Endothelial cell (in vitro differentiated cells): ENCODE measurements around the gene EIF2S2. TPM values are rescaled to one million over a fixed set of nuclear protein-coding genes. Genes with fewer than 3 reads are reported as not detected.
"Not testable (repeated sequence)": the region's sequence is repeated elsewhere in the genome, so short reads cannot be mapped to it uniquely, and the experiment has no call there.

Experiments used
- DNase-seq: peaks from one replicate; pipeline ENCODE4 v3.0.0; 2021; ENCODE audit warnings: low spot score
- H3K27ac Mint-ChIP-seq: one replicate; pipeline ENCODE4 v1.8.0; 2021; ENCODE audit warnings: mixed read lengths, inconsistent platforms; ENCODE audit not compliant: unreplicated experiment
- H3K27me3 Mint-ChIP-seq: one replicate; pipeline ENCODE4 v1.8.0; 2021; ENCODE audit warnings: mild to moderate bottlenecking, moderate library complexity, mixed read lengths, inconsistent platforms; ENCODE audit not compliant: unreplicated experiment
- H3K36me3 Mint-ChIP-seq: one replicate; pipeline ENCODE4 v1.8.0; 2021; ENCODE audit warnings: mild to moderate bottlenecking, low read depth, mixed read lengths, inconsistent platforms; ENCODE audit not compliant: unreplicated experiment
- H3K4me1 Mint-ChIP-seq: one replicate; pipeline ENCODE4 v1.8.0; 2021; ENCODE audit warnings: mild to moderate bottlenecking, mixed read lengths, inconsistent platforms; ENCODE audit not compliant: unreplicated experiment
- H3K4me3 Mint-ChIP-seq: one replicate; pipeline ENCODE4 v1.8.0; 2021; ENCODE audit warnings: mild to moderate bottlenecking, mixed read lengths, inconsistent platforms; ENCODE audit not compliant: unreplicated experiment
- H3K9me3 Mint-ChIP-seq: one replicate; pipeline ENCODE4 v1.8.0; 2021; ENCODE audit warnings: mixed read lengths, inconsistent platforms; ENCODE audit not compliant: unreplicated experiment
- total RNA-seq: library from RNA; stranded (reverse); fragmentation: NEBNext Ultra II Directional; extraction: Animal tissue kit (Norgen Biotek cat#: 25700); gene quantifications from one replicate; pipeline ENCODE4 v1.2.1, GENCODE V29; 2021; ENCODE audit not compliant: unreplicated experiment
- TF ChIP-seq, protein P1 (sequence below): fragments of 200-600 bp; sonication (generic); IDR thresholded peaks from one replicate; pipeline ENCODE4 v1.5.0; 2021; ENCODE audit warnings: antibody characterized with exemption; ENCODE audit not compliant: unreplicated experiment

The EIF2S2 gene
- total RNA-seq, 1 donor from 2014 or later = 107 TPM

DNA sequence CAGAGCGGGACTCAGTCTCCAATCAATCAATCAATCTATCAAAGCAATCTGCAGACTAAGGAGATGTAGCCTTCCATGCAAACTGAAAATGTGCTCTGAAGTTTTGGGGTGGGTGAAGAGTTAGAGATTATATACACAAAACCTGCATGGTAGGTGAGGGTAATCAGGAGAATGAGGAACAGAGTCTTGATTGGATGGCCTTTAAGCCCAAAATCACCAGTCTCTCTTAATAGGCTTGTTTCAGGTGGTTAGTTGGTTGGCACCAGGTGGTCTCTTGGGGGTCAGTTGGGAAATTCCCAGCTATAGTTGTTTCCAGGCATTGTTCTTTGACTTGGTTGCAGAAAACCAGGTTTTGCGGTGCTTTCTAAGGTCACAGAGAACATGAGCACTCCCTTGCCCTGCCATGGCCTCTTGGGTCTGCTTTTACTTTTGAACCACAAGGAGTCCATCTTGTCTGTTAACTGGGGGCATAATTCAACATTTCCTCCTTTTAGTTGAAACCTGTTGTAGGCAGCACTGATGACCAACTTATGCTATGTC lies 33.3 kb upstream of the EIF2S2 start:
- no peak overlapping the region for H3K27ac Mint-ChIP-seq
- H3K27me3 Mint-ChIP-seq = no peaks in the 10 kb centered on the region
- no peaks in the 10 kb centered on the region for H3K9me3 Mint-ChIP-seq
- H3K4me3 Mint-ChIP-seq = no peak overlapping the region
- TF ChIP-seq, protein P1, sequence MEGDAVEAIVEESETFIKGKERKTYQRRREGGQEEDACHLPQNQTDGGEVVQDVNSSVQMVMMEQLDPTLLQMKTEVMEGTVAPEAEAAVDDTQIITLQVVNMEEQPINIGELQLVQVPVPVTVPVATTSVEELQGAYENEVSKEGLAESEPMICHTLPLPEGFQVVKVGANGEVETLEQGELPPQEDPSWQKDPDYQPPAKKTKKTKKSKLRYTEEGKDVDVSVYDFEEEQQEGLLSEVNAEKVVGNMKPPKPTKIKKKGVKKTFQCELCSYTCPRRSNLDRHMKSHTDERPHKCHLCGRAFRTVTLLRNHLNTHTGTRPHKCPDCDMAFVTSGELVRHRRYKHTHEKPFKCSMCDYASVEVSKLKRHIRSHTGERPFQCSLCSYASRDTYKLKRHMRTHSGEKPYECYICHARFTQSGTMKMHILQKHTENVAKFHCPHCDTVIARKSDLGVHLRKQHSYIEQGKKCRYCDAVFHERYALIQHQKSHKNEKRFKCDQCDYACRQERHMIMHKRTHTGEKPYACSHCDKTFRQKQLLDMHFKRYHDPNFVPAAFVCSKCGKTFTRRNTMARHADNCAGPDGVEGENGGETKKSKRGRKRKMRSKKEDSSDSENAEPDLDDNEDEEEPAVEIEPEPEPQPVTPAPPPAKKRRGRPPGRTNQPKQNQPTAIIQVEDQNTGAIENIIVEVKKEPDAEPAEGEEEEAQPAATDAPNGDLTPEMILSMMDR = no peak
- DNase-seq = no peak
- peaks cover 18% of the 10 kb centered on the region for H3K4me1 Mint-ChIP-seq
- no peaks in the 10 kb centered on the region for H3K36me3 Mint-ChIP-seq

DNA sequence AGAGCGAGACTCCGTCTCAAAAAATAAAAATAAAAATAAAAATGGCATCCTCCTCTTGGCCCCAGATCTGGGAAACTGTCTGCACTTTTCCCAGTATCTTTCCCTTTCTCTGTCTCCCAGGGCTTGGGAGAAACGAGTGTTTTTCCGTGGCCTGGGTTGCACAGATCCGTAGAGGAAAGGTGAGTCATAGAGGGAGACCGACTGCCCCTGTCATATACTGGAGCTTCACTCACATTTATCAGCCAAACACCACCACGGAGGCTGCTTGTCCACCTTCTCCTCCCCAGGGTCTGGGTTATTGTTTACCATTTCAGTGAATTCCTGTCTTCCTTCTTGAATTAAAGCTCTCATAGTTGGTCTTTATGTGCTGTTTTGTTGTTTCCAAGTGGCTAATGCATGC lies 31.9 kb upstream of the EIF2S2 start:
- no peak overlapping the region for H3K27ac Mint-ChIP-seq
- peaks cover 22% of the 10 kb centered on the region for H3K4me1 Mint-ChIP-seq
- H3K36me3 Mint-ChIP-seq = no peaks in the 10 kb centered on the region
- TF ChIP-seq, protein P1 = no peak
- H3K9me3 Mint-ChIP-seq = no peaks in the 10 kb centered on the region
- H3K27me3 Mint-ChIP-seq = no peaks in the 10 kb centered on the region
- no peak overlapping the region for H3K4me3 Mint-ChIP-seq
- no peak for DNase-seq

DNA sequence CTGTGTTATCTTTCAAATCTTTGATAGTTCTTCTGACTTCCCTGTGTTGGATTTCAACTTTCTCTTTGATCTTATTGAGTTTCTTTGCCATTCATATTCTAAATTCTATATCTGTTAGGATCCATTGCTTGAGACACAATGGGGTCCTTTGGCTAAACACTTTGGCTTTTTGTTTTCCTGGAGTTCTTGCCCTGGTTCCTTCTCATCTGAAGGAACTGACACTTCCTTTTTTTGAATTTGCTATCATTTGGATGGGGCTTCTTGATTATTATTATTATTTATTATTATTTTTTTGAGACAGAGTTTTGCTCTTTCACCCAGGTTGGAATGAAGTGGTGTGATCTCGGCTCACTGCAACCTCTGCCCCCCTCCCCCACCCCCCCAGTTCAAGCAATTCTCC lies 30.1 kb upstream of the EIF2S2 start:
- Mint-ChIP-seq H3K9me3 (no peaks in the 10 kb centered on the region), H3K4me1 (peaks cover 22% of the 10 kb centered on the region), H3K27me3 (no peaks in the 10 kb centered on the region), H3K4me3 (no peak overlapping the region), H3K36me3 (no peaks in the 10 kb centered on the region), H3K27ac (no peak overlapping the region)
- no peak for DNase-seq
- TF ChIP-seq, protein P1 = no peak

DNA sequence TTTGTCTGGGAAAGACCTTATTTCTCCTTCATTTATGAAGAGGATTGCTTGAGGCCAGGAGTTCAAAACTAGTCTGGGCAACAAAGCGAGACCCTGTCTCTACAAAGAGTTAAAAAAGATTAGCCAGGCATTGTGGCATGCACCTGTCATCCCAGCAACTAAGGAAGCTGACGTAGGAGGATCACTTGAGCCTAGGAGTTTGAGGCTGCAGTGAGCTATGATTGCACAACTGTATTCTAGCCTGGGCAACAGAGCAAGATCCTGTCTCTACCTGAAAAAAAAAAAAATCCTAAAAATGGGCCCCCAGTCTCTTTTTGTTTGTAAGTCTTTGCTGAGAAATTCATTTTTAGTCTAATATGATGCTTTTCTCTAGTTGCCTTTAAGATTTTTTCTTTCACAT lies 29.2 kb upstream of the EIF2S2 start:
- TF ChIP-seq, protein P1 = no peak
- no peak for DNase-seq
- Mint-ChIP-seq H3K4me3 (no peak overlapping the region), H3K4me1 (peaks cover 26% of the 10 kb centered on the region), H3K27ac (no peak overlapping the region), H3K9me3 (no peaks in the 10 kb centered on the region), H3K36me3 (no peaks in the 10 kb centered on the region), H3K27me3 (no peaks in the 10 kb centered on the region)

DNA sequence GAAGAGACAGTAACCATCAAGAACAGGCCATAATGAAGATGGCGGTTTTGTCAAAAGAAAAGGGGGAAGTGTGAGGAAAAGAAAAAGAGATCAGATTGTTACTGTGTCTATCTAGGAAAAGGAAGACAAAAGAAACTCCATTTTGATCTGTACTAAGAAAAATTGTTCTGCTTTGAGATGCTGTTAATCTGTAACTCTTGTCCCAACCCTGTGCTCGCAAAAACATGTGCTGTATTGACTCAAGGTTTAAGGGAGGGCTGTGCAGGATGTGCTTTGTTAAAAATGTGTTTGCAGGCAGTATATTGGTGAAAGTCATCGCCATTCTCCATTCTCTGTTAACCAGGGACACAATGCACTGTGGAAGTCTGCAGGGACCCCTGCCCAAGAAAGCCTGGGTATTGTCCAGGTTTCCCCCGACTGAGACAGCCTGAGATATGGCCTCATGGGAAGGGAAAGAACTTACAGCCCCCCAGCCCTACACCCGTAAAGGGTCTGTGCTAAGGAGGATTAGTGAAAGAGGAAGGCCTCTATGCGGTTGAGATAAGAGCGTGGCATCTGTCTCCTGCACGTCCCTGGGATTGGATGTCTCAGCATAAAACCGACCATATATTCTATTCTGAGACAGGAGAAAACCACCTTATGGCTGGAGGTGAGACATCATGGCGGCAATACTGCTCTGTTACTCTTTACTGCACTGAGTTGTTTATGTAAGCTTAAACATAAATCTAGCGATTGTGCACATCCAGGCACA lies 23.7 kb upstream of the EIF2S2 start:
- not testable (repeated sequence) for H3K36me3 Mint-ChIP-seq, DNase-seq, H3K27ac Mint-ChIP-seq, H3K4me3 Mint-ChIP-seq, H3K9me3 Mint-ChIP-seq, H3K27me3 Mint-ChIP-seq
- H3K4me1 Mint-ChIP-seq = peaks cover 22% of the 10 kb centered on the region

DNA sequence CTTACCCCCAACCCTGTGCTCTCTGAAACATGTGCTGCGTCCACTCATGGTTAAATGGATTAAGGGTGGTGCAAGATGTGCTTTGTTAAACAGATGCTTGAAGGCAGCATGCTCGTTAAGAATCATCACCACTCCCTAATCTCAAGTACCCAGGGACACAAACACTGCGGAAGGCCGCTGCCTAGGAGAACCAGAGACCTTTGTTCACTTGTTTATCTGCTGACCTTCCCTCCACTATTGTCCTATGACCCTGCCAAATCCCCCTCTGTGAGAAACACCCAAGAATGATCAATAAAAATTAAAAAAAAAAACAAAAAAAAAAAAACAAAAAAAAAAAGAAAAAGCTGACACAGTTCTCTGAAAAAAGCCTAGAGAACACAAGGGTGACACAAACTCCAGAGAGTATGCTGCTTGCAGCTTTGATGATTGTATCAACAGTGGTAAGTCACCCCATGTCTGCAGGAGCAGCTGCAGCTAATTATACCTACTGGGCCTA lies 21.4 kb upstream of the EIF2S2 start:
- not testable (repeated sequence) for H3K36me3 Mint-ChIP-seq, H3K27me3 Mint-ChIP-seq, H3K4me3 Mint-ChIP-seq, H3K9me3 Mint-ChIP-seq, DNase-seq, H3K27ac Mint-ChIP-seq
- H3K4me1 Mint-ChIP-seq = peaks cover 21% of the 10 kb centered on the region

DNA sequence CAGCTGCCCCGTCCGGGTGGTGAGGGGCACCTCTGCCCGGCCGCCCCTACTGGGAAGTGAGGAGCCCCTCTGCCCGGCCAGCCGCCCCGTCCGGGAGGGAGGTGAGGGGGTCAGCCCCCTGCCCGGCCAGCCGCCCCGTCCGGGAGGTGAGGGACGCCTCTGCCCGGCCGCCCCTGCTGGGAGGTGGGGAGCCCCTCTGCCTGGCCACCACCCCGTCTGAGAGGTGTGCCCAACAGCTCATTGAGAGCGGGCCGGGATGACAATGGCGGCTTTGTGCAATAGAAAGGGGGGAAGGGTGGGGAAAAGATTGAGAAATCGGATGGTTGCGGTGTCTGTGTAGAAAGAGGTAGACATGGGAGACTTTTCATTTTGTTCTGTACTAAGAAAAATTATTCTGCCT lies 20.9 kb upstream of the EIF2S2 start:
- peaks cover 26% of the 10 kb centered on the region for H3K4me1 Mint-ChIP-seq
- H3K27ac Mint-ChIP-seq, DNase-seq, H3K9me3 Mint-ChIP-seq, H3K27me3 Mint-ChIP-seq, H3K36me3 Mint-ChIP-seq, H3K4me3 Mint-ChIP-seq: not testable (repeated sequence)

DNA sequence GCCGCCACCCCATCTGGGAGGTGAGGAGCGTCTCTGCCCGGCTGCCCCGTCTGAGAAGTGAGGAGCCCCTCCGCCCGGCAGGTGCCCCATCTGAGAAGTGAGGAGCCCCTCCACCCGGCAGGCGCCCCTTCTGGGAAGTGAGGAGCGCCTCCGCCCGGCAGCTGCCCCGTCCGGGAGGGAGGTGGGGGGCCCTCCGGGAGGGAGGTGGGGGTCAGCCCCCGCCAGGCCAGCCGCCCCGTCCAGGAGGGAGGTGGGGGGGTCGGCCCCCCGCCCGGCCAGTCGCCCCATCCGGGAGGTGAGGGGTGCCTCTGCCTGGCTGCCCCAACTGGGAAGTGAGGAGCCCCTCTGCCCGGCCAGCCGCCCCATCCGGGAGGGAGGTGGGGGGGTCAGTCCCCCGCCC lies 20.4 kb upstream of the EIF2S2 start:
- not testable (repeated sequence) for DNase-seq, H3K9me3 Mint-ChIP-seq, H3K4me3 Mint-ChIP-seq, H3K27me3 Mint-ChIP-seq, H3K27ac Mint-ChIP-seq, H3K36me3 Mint-ChIP-seq
- H3K4me1 Mint-ChIP-seq = peaks cover 29% of the 10 kb centered on the region
